GM20000 (cell line): ENCODE measurements around the gene SPTLC3.

Experiments used
- DNase-seq: peaks from one replicate; pipeline ENCODE4 v3.0.0; 2012; ENCODE audit warnings: low spot score
- CTCF ChIP-seq: IDR thresholded peaks from 2 replicates; pipeline ENCODE4 v1.5.1; 2012; ENCODE audit warnings: mild to moderate bottlenecking, control low read depth; ENCODE audit errors: extremely low read depth, missing control alignments

SPTLC3 gene

GRCh38 chr20:13207016-13207415, 198.2 kb downstream of the SPTLC3 start:
- no peak for TF ChIP-seq CTCF
- DNase-seq = no peak

- no peak for DNase-seq
- no peak for TF ChIP-seq CTCF
Measured at GRCh38 chr20:13211956-13212618, 203.3 kb downstream of the SPTLC3 start.

GRCh38 chr20:13212750-13213149, 204.0 kb downstream of the SPTLC3 start:
- DNase-seq = no peak
- TF ChIP-seq CTCF = no peak

GRCh38 chr20:13213335-13213734, 204.6 kb downstream of the SPTLC3 start:
- DNase-seq = no peak
- no peak for TF ChIP-seq CTCF

GRCh38 chr20:13216533-13216932, 207.8 kb downstream of the SPTLC3 start:
- TF ChIP-seq CTCF = no peak
- no peak for DNase-seq
